ENCODE data around the gene OPCML.

GRCh38 chr11:132531921-132532320 is 1000.4 kb downstream of the OPCML start:
- TF ChIP-seq CTCF (IDR thresholded peaks at IDR 0.05) (no peak), POLR2A (IDR thresholded peaks at IDR 0.05) (no peak)
